ENCODE data around the gene GINS1.

Gene GINS1

DNA sequence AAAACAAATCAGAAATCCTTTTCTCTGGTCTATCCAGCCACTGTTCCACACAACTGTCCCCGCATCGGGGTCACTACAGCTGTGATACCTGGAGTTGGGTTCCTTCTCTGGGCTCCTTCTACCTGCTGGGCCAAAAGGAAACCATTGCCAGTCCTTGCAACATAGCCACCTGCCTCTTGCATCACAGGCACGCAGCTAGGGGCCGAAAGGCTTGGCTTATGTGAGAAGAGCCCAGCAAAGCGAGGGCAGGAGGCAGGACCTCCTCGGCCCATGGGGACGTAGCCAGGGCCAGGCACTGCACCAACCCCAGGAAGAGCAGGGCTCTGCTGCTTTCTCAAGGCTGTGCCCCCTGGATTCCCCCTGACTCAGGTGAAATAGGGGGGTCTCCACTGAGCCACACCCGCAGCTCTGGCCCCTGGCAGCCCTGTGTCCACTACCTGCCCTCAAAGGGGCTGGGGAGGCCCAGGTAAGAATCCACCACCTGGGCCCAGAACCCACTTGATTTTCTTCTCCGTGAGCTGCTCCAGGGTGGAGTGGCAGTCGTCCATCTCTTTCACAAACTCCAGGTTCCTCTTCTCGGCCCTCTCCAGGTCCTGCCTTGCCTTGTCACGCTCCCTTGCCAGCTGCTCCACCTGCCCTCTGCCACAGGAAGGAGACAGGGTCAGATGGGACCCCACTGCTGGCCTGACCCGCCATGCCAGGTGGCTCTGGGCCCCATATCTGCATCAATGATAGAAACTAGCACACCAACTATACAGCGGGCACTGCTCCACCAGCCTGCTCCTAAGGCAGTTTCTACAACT, 88.9 kb downstream of the GINS1 start:
- Histone ChIP-seq H3K27ac (no peak overlapping the region), H3K4me3 (no peak overlapping the region)
- no peak for TF ChIP-seq CTCF (IDR thresholded peaks at IDR 0.05)
- DNase-seq (ENCODE audit: low spot score), result no peak

DNA sequence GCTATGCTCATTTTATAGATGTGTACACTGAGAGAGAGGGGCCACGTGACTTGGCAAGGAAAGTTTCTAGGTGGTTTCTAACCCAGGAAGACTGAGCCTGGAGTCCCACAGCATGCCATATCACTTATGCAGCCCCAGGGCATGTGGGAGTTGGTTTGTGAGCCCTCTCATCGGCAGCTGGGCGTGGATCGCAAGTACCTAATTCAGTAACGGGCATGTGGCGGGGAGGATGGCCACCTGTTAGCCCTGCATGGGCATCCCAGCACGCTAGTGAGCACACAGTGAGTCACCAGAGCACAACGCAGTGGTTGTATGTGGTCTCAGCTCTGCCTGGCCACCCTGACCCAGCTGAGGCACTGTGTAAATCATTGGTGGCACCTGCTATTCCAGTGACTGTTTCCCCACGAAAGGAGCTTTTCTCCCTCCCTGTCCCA, 89.5 kb downstream of the GINS1 start:
- no peak overlapping the region for H3K4me3 ChIP-seq
- DNase-seq (ENCODE audit: low spot score), result no peak
- no peak for TF ChIP-seq CTCF (IDR thresholded peaks at IDR 0.05)
- no peak overlapping the region for H3K27ac ChIP-seq

DNA sequence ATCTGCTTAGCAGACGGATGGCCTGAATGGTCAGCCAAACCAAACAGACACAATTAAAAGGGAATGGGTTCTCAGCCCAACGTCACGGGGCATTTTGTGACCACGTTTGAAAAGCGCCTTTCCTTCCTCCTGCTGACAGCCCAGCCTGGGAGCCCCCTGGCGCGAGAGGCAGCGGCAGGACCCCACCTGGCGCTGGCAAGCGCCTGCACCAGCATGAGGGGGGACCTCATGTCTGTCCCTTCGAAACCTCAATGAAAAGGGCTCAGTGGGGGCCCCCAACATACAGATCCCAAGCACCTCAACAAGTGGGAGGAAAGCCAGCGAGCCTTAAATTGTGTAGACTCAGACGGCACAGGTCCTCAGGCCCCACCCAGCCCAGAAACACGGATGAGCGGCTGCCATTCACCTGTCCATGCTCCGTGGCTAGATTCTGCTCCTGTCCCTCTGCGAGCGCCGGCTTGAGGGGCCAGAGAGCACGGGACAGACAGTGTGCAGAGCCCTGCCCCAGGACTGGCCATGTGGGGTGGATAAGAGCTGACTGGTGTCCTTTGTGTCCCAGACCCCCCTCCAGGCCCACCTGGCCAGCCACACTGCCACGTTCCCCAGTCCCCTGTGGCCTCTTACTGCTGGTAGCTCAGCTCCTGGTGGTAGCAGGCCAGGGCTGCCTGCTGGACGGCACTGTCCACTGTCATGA, 90.3 kb downstream of the GINS1 start:
- no peak for DNase-seq (ENCODE audit: low spot score)
- TF ChIP-seq CTCF (IDR thresholded peaks at IDR 0.05), result no peak
- no peak overlapping the region for H3K27ac ChIP-seq
- no peak overlapping the region for H3K4me3 ChIP-seq
